Spleen (tissue), 7 donors: ENCODE results near the gene SIGLEC11.

Experiments
- POLR2A ChIP-seq, 3 donors: fragments of 450-650 bp; IDR thresholded peaks; one replicate each; pipeline ENCODE4 v1.5.1; 2017; ENCODE audit warnings: antibody characterized with exemption in 3 of 3, mild to moderate bottlenecking in 1 of 3
- TF ChIP-seq, protein P1 (sequence below), 11 experiments: fragments of 200-600 bp in 7 of 11; fragments of 450-650 bp in 4 of 11; sonication (generic) in 4 of 11; IDR thresholded peaks in 8 of 11; conservative IDR thresholded peaks in 3 of 11; 1 replicate in 7 of 11; 2 replicates in 4 of 11; pipeline versions ENCODE4 v1.4.0 to v1.8.0; 2016 to 2021; ENCODE audit warnings: antibody characterized with exemption in 11 of 11, inconsistent platforms in 4 of 11, mild to moderate bottlenecking in 1 of 11
- donor health status: DM: no; HTN: no; CAD: no; lungs with moderate emphysema.
- donor health status: DM: no; HTN: no; CAD: no.
- donor health status: DM: no; HTN: no; CAD: no.

DNA sequence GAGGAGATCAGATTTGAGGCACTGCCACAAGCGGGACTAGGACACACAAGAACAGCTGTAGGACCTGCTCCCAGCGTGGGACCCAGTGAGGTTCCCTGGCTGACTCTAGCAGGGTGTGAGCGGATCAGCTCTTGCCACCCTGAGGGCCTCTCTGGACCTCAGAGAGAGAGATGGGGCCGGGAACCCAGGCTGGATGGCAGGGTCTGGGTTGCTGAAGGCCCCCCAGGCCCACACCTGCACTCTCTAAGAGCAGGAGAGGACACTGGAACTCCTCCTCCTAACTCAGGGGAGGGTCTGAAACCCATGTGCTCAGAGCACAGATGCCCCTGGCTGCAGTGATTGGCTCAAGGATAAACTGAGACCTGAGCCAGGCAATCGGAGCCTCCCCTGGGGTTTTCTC is 50.8 kb downstream of the SIGLEC11 start:
- TF ChIP-seq, protein P1, sequence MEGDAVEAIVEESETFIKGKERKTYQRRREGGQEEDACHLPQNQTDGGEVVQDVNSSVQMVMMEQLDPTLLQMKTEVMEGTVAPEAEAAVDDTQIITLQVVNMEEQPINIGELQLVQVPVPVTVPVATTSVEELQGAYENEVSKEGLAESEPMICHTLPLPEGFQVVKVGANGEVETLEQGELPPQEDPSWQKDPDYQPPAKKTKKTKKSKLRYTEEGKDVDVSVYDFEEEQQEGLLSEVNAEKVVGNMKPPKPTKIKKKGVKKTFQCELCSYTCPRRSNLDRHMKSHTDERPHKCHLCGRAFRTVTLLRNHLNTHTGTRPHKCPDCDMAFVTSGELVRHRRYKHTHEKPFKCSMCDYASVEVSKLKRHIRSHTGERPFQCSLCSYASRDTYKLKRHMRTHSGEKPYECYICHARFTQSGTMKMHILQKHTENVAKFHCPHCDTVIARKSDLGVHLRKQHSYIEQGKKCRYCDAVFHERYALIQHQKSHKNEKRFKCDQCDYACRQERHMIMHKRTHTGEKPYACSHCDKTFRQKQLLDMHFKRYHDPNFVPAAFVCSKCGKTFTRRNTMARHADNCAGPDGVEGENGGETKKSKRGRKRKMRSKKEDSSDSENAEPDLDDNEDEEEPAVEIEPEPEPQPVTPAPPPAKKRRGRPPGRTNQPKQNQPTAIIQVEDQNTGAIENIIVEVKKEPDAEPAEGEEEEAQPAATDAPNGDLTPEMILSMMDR (IDR thresholded peaks at IDR 0.05 in 8 of 11, conservative IDR thresholded peaks at IDR 0.05 in 3 of 11) = no peak
- TF ChIP-seq POLR2A (IDR thresholded peaks at IDR 0.05) = no peak
